Measurements from ENCODE around the gene MED13L. TPM values are rescaled to one million over a fixed set of nuclear protein-coding genes. Genes with fewer than 3 reads are reported as not detected.

The MED13L gene
- total and polyA plus RNA-seq, 9 donors = 47.8 to 198 (median 156) TPM

DNA sequence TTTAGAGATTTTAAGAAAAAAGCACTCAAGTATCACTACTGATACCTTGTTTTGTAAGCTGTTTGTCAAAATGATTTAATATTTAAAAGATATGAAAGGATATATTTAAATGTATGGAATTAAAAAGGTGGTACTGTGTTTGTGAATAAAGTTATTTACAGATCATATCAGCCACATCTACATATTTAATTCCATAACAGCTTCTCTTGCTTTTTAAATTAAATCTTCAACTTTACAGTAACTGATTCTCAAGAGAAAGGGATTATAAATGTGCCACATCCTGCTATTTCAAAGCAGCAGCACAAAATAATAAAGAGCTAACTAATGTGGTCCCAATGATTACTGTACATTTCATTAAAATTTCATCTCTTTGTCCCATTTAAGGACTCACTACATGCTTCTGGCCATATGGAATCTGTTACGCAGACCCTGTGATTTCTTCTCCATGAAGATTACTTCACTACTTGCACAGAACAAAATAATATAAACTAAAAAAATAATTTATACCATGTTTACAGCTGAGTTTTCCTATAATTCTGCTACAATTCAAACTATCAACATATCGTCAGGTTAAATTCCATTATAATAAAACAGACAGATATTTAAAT, 117.8 kb downstream of the MED13L start:
- Histone ChIP-seq H3K27ac (no peak overlapping the region), H3K4me3 (no peak overlapping the region), H3K27me3 (no peaks in the 10 kb centered on the region), H3K36me3 (no peaks in the 10 kb centered on the region), H3K4me1 (ENCODE audit: insufficient read depth) (peaks cover 5% of the 10 kb centered on the region), H3K9me3 (no peaks in the 10 kb centered on the region)
- intact Hi-C loops (cut with DNase I) = no loop called here
- 83 to 89% (median 85%) methylated on average over 2 of the region's 2 CpGs for WGBS, 3 donors
- TF ChIP-seq, protein P1, sequence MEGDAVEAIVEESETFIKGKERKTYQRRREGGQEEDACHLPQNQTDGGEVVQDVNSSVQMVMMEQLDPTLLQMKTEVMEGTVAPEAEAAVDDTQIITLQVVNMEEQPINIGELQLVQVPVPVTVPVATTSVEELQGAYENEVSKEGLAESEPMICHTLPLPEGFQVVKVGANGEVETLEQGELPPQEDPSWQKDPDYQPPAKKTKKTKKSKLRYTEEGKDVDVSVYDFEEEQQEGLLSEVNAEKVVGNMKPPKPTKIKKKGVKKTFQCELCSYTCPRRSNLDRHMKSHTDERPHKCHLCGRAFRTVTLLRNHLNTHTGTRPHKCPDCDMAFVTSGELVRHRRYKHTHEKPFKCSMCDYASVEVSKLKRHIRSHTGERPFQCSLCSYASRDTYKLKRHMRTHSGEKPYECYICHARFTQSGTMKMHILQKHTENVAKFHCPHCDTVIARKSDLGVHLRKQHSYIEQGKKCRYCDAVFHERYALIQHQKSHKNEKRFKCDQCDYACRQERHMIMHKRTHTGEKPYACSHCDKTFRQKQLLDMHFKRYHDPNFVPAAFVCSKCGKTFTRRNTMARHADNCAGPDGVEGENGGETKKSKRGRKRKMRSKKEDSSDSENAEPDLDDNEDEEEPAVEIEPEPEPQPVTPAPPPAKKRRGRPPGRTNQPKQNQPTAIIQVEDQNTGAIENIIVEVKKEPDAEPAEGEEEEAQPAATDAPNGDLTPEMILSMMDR (IDR thresholded peaks at IDR 0.05) = no peak
- TF ChIP-seq EP300 (IDR thresholded peaks at IDR 0.05) (no peak), POLR2A (IDR thresholded peaks at IDR 0.05) (no peak)
- no peak for DNase-seq

DNA sequence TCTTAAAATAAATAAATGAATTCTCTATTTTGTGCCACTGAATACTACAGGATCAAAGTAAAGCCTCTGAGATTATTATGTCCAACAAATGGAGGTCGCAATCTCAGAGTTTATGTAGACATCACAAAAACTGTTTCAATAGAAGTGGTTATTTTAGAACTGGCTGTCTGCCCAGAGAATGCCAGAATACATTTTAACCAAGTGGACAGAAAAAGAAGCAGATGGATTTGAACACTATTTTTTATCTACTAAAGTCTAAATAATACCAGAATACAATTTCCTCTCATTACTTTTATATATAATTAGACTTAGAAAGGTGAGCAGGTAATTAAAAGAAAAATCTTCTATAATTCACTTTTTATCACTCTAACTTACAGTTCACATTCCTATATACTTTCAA, 118.3 kb downstream of the MED13L start:
- Histone ChIP-seq H3K27ac (no peak overlapping the region), H3K9me3 (no peaks in the 10 kb centered on the region), H3K4me3 (no peak overlapping the region), H3K4me1 (ENCODE audit: insufficient read depth) (peaks cover 5% of the 10 kb centered on the region), H3K36me3 (no peaks in the 10 kb centered on the region), H3K27me3 (no peaks in the 10 kb centered on the region)
- TF ChIP-seq, protein P1 (IDR thresholded peaks at IDR 0.05) = no peak
- no peak for TF ChIP-seq EP300 (IDR thresholded peaks at IDR 0.05)
- intact Hi-C loops (cut with DNase I) = no loop called here
- 0 to 7% (median 4%) methylated on average over 1 of the region's 1 CpG for WGBS, 3 donors
- no peak for DNase-seq

DNA sequence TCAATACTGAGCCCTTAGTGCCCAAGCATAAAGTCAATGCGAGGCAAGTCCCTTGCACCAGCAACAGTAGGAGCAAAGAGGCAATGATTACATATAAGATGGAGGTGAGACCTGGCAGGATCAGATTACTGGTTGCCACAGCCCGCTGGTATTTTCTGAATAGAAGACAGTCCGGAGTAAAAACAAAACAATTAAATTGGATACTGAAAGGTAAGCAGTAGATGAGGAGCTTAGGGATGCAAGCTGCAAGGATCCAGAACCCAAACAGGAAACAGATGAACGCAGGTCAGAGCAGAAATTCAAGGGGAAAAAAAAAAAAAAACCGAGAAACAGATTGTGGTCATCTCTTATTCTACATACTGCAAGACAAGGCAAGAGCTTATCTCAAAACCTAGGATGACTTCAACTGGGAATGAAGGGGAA, 119.6 kb downstream of the MED13L start:
- TF ChIP-seq EP300 (IDR thresholded peaks at IDR 0.05) (no peak), POLR2A (IDR thresholded peaks at IDR 0.05) (no peak)
- TF ChIP-seq, protein P1 (IDR thresholded peaks at IDR 0.05) = no peak
- no peaks in the 10 kb centered on the region for H3K36me3 ChIP-seq
- intact Hi-C loops (cut with DNase I) = no loop called here
- no peak overlapping the region for H3K4me3 ChIP-seq
- H3K27ac ChIP-seq = no peak overlapping the region
- 48 to 55% (median 50%) methylated on average over 5 of the region's 5 CpGs for WGBS, 3 donors
- H3K4me1 ChIP-seq (ENCODE audit: insufficient read depth) = peaks cover 7% of the 10 kb centered on the region
- no peak for DNase-seq
- no peaks in the 10 kb centered on the region for H3K9me3 ChIP-seq
- no peaks in the 10 kb centered on the region for H3K27me3 ChIP-seq

DNA sequence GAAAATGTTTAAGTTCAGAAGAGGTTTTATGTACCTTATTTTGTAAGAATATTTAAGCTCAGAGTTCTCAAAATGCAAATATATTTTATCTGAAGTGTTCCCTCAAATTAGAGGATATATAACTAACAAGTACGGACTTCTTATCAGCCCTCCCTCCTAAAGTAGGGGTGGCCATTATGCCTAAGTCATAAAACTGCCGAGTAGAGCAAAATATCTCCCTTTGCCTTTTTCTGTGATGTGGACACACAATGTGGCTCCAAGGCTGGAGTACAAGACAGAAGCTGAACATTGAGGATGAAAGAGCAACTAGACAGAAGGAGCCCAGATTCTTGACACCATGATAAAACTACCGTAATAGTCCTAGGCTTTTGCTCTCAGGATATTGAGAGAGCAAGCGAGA, 120.9 kb downstream of the MED13L start:
- no peak overlapping the region for H3K27ac ChIP-seq
- no peaks in the 10 kb centered on the region for H3K27me3 ChIP-seq
- DNase-seq = no peak
- 82 to 92% (median 91%) methylated on average over 4 of the region's 4 CpGs for WGBS, 3 donors
- no peak for TF ChIP-seq EP300 (IDR thresholded peaks at IDR 0.05)
- TF ChIP-seq, protein P1 (IDR thresholded peaks at IDR 0.05) = no peak
- no peak for TF ChIP-seq POLR2A (IDR thresholded peaks at IDR 0.05)
- no peaks in the 10 kb centered on the region for H3K36me3 ChIP-seq
- H3K9me3 ChIP-seq = no peaks in the 10 kb centered on the region
- no peak overlapping the region for H3K4me3 ChIP-seq
- intact Hi-C loops (cut with DNase I) = no loop called here
- H3K4me1 ChIP-seq (ENCODE audit: insufficient read depth) = peaks cover 10% of the 10 kb centered on the region
